UCSD-AML1 (cell line): ENCODE data around the gene SIRT6.
"Not testable (repeated sequence)": the region's sequence is repeated elsewhere in the genome, so short reads cannot be mapped to it uniquely, and the experiment has no call there.

Experiments used
- DNase-seq: peaks from one replicate; lab custom pipeline; 2025; ENCODE audit not compliant: unreplicated experiment; lab: John Stamatoyannopoulos, UW

SIRT6 gene

GRCh38 chr19:4138445-4138844, 43.9 kb downstream of the SIRT6 start:
- DNase-seq: no peak

GRCh38 chr19:4136680-4137088, 45.7 kb downstream of the SIRT6 start:
- no peak for DNase-seq

- DNase-seq: not testable (repeated sequence)
These were observed 47.0 kb downstream of the SIRT6 start for GRCh38 chr19:4135386-4135785.

- DNase-seq: no peak
These were observed 48.0 kb downstream of the SIRT6 start for GRCh38 chr19:4134351-4134750.

- DNase-seq: no peak
These were observed 51.5 kb downstream of the SIRT6 start for GRCh38 chr19:4130744-4131438.

- not testable (repeated sequence) for DNase-seq
These were observed 53.3 kb downstream of the SIRT6 start for GRCh38 chr19:4129050-4129449.

GRCh38 chr19:4127322-4127721, 55.0 kb downstream of the SIRT6 start:
- not testable (repeated sequence) for DNase-seq

- no peak for DNase-seq
These were observed 57.7 kb downstream of the SIRT6 start for GRCh38 chr19:4124638-4125037.
